ENCODE results near the gene ACOT7.

Gene ACOT7

DNA sequence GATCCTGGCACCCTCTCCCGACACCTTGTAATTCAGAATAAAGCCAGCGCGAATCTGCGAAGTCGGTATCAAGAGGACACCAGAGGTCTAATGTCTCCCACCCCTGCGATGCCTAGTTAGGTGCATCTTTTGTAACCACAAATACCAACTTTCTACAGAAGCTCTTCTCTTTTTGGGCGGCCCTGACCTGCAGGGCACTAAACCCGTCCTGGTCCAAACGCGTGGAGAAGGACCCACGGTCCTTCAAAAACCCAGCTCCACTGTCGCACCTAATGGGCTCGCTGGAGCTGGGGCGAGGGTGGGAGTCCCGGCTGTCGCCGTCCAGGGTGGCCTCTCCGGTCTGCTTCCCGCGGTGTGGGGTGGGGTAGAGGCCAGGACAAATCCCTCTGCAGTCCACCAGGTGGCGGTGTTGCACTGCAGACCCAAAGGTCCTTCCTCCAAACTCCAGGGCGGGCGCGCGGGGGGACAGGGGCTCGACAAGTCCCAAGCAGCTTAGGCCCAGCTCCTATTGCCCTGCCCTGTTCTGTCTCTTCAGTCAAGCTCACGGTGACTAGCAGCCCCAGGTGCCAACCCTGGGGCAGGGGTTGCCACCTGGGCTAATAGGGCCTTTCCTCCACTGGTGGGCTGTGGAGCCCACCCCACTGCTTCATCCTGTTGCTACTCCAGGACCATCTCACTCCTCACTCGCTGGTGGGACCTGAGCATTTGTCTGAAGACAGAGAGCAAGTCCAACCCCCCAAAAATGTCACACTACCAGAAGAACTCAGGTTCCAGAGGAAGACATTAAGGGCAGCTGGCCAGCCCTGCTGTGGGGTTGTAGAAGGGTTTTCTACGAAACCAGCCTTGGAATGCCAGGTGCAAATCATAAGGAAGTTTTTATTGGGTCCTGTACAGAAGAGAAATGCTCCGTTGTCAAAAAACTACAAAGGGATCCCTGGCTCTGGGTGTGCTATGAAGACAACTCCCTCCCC lies 146.8 kb downstream of the ACOT7 start:
- no peaks in the 10 kb centered on the region for H3K9me3 ChIP-seq
- no peaks in the 10 kb centered on the region for H3K36me3 ChIP-seq
- TF ChIP-seq, protein P1, sequence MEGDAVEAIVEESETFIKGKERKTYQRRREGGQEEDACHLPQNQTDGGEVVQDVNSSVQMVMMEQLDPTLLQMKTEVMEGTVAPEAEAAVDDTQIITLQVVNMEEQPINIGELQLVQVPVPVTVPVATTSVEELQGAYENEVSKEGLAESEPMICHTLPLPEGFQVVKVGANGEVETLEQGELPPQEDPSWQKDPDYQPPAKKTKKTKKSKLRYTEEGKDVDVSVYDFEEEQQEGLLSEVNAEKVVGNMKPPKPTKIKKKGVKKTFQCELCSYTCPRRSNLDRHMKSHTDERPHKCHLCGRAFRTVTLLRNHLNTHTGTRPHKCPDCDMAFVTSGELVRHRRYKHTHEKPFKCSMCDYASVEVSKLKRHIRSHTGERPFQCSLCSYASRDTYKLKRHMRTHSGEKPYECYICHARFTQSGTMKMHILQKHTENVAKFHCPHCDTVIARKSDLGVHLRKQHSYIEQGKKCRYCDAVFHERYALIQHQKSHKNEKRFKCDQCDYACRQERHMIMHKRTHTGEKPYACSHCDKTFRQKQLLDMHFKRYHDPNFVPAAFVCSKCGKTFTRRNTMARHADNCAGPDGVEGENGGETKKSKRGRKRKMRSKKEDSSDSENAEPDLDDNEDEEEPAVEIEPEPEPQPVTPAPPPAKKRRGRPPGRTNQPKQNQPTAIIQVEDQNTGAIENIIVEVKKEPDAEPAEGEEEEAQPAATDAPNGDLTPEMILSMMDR (IDR thresholded peaks at IDR 0.05), result peak; percentile 86
- H3K27me3 ChIP-seq, result peaks cover 100% of the 10 kb centered on the region
- peaks cover 0 to 10% of the 10 kb centered on the region in 2 experiments for H3K4me1 ChIP-seq (ENCODE audit: control insufficient read depth in 1 of 2, insufficient read depth in 1 of 2, low read depth in 1 of 2, low read length in 1 of 2)
- H3K4me3 ChIP-seq (ENCODE audit: low read depth in 1 of 2, low read length in 1 of 2), result no peak overlapping the region
- no peak overlapping the region for H3K27ac ChIP-seq

DNA sequence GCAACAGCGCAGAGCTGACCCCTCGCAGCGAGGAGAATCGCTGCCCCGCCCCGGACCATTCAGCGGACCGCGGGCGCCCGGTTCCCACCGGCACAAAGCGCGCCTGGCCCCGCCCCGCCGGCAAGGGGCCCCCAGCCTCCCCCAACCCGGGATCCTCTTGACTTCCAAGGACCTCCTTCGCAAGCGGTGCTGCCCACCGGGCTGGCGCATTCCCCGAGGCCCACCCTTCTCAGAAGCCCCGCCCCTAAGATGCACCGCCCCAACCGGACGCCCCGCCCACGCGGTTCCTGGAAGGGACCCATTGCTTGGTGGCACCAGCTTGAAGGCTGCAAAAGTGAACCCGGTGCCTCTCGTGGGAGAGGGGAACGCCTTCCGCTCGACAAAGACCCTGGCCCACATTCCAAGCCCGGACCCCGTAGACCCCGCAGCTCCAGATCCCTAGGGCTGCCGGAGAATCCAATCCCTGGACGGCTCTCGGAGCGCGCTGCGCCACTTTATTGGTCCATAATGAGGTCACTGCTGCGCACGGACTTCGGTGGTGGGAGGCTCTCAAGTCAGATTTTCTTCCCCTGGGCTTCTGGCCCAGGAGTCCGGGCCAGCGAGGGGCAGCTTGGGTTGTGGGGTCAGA lies 147.6 kb downstream of the ACOT7 start:
- no peak overlapping the region for H3K4me3 ChIP-seq (ENCODE audit: low read depth in 1 of 2, low read length in 1 of 2)
- H3K27me3 ChIP-seq, result peaks cover 100% of the 10 kb centered on the region
- TF ChIP-seq, protein P1 (IDR thresholded peaks at IDR 0.05), result no peak

DNA sequence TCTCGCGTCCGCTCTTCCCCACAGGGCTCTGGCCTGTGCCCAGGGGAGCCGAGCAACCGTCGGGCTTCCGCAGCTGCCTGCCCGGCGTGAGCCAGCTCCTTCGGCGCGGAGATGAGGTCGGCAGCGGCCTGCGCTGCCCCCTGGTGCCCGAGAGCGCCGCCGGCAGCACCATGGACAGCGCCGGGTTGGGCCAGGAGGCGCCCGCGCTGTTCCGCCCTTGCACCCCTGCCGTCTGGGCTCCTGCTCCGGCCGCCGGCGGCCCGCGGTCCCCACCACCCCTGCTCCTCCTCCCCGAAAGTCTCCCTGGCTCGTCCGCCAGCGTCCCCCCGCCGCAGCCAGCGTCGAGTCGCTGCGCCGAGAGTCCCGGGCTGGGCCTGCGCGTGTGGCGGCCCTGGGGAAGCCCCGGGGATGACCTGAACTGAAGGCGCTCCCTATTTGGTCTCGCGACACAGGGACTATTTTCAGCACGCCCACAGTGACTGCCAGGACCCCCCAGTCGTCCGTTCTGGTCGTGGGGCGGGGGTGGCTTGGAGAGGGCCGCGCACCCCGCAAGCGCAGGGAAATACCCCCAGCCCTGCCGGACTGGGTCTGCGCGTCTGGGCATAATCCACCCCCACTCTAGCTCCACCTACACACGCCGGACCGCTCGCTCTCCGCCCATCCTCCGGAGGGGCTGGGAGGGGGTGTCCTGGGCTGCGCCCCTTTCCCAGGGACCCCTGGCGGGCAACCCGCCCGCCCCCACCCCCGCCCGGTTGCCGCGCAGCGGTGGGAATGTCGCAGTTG lies 148.3 kb downstream of the ACOT7 start:
- H3K27ac ChIP-seq, result no peak overlapping the region
- H3K9me3 ChIP-seq, result no peaks in the 10 kb centered on the region
- H3K4me3 ChIP-seq (ENCODE audit: low read depth in 1 of 2, low read length in 1 of 2), result no peak overlapping the region
- no peaks in the 10 kb centered on the region for H3K36me3 ChIP-seq
- H3K27me3 ChIP-seq, result peaks cover 100% of the 10 kb centered on the region
- TF ChIP-seq, protein P1 (IDR thresholded peaks at IDR 0.05), result no peak
- peaks cover 0 to 10% of the 10 kb centered on the region in 2 experiments for H3K4me1 ChIP-seq (ENCODE audit: control insufficient read depth in 1 of 2, insufficient read depth in 1 of 2, low read depth in 1 of 2, low read length in 1 of 2)

More for the DNA sequence above, 147.6 kb downstream of the ACOT7 start:
- H3K36me3 ChIP-seq, result no peaks in the 10 kb centered on the region
- H3K4me1 ChIP-seq (ENCODE audit: control insufficient read depth in 1 of 2, insufficient read depth in 1 of 2, low read depth in 1 of 2, low read length in 1 of 2), result peaks cover 0 to 10% of the 10 kb centered on the region in 2 experiments
- no peak overlapping the region for H3K27ac ChIP-seq
- H3K9me3 ChIP-seq, result no peaks in the 10 kb centered on the region

DNA sequence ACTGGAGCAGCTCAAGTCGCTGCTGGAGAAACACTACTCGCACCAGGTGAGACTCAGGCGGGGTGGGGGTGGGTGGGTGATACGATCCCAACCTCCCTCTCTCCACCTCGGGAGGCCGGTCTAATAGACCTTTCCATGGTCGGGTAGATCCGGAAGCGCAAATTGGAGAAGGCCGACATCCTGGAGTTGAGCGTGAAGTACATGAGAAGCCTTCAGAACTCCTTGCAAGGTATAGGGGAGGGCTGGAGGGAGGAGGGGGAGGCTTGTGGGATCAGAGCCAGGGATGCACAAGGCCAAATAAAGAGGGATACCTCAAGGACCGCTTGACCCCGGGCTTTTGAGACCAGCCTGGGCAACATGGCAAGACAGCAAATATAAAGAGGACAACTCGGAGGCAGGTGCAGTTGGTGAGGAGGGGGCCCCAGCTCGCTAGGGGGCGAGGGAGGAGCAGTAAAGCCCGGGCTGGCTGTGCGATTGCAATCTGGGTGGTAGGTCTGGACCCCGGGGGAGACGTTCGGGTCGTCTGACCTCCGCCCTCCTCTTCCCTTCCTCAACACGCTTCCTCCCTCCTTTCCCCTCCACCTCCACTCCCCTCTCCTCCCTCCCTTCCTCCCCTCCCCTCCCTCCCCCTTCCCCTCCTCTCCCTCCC lies 149.0 kb downstream of the ACOT7 start:
- Histone ChIP-seq H3K36me3 (no peaks in the 10 kb centered on the region), H3K4me1 (ENCODE audit: control insufficient read depth in 1 of 2, insufficient read depth in 1 of 2, low read depth in 1 of 2, low read length in 1 of 2) (peaks cover 0 to 10% of the 10 kb centered on the region in 2 experiments), H3K9me3 (no peaks in the 10 kb centered on the region), H3K4me3 (ENCODE audit: low read depth in 1 of 2, low read length in 1 of 2) (no peak overlapping the region), H3K27ac (no peak overlapping the region), H3K27me3 (peaks cover 100% of the 10 kb centered on the region)
- TF ChIP-seq, protein P1 (IDR thresholded peaks at IDR 0.05), result no peak

DNA sequence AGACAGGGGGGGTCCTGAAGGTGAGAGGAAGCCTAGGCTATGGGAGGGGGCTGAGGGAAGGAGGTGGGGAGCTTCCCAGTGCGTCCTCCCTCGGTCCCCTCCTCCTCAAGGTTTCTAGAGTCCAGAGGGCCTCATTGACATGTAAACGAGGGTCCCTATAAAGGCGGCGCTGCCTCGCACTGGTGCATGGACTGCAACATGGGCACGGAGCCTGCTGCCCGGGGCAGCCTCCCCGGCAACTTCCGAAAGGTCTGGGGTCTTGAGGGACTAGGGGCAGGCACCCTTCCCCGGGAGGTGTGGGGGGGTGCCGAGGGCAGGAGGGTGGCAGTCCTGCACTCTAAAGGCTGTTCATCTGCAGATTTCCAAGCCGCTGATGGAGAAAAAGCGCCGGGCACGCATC lies 149.6 kb downstream of the ACOT7 start, which contains the start of gene HES3:
Gene HES3 (plus strand): TSS at position 187 of the 400 bp plus-strand sequence. CDS start 187 bp downstream, at position 374.
- H3K36me3 ChIP-seq, result no peaks in the 10 kb centered on the region
- no peaks in the 10 kb centered on the region for H3K9me3 ChIP-seq
- no peak within 1 kb of the TSS for H3K27ac ChIP-seq
- no peak within 1 kb of the TSS for H3K4me3 ChIP-seq (ENCODE audit: low read depth in 1 of 2, low read length in 1 of 2)
- TF ChIP-seq, protein P1 (IDR thresholded peaks at IDR 0.05), result no peak
- peaks cover 0 to 10% of the 10 kb centered on the region in 2 experiments for H3K4me1 ChIP-seq (ENCODE audit: control insufficient read depth in 1 of 2, insufficient read depth in 1 of 2, low read depth in 1 of 2, low read length in 1 of 2)
- peaks cover 100% of the 10 kb centered on the region for H3K27me3 ChIP-seq
